ENCODE results near the gene RNF133.

Gene RNF133

DNA sequence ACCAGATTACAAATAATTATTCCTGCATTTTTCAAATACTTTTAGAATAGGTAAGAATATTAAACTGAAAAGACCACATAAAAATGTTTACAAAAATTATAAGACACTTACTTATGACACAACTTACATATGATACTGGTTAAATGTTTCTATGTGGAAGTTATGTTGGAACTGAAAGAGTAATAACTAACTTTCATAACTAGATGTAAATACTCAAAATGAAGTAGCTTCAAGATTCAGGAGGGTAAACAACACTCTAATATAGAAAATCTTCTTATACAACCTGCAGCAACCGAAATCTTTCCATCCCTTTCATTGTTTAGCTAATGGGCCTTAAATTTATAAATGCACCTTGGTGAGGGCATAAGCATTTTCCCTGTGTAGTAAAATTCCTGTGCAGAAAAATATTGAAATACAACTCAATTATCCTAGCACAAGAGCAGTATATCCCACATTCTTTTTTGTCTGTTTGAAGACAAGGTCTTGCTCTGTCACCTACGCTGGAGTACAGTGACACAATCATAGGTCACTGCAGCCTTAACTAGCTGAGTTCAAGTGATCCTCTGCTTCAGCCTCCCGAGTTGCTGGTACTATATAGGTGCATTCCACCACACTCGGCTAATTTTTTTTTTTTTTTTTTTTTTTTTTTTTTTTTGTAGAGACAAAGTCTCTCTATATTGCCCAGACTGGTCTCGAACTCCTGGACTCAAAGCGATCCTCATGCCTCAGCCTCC, 18.6 kb upstream of the RNF133 start:
- Histone ChIP-seq H3K27ac (ENCODE audit: low read depth, low read length) (no peak overlapping the region), H3K4me3 (ENCODE audit: low read depth, low read length) (no peak overlapping the region), H3K27me3 (ENCODE audit: insufficient read depth, low read length) (no peaks in the 10 kb centered on the region)

DNA sequence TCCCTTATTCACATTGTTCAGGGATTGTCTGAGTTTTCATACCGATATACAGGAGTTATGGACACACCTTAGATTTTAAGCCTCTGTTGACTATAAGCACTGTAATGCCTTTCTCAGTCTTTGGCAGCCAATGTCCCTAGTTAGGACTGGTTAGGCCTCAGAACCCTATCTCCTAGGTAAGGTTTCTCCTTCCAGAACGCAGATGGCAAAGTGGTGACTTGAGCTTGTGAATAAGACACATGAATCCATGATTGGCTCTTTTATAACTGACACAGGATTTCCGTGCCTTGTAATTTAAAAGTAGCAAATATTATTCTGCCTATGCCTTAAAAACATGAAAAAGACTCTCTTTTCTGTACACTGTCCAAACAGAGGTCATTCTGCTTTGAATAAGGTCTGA, 16.3 kb upstream of the RNF133 start:
- Histone ChIP-seq H3K27ac (ENCODE audit: low read depth, low read length) (no peak overlapping the region), H3K4me1 (ENCODE audit: control insufficient read depth, insufficient read depth, low read length, unreplicated experiment) (no peaks in the 10 kb centered on the region), H3K79me2 (ENCODE audit: control insufficient read depth, insufficient read depth, low read length, unreplicated experiment) (no peaks in the 10 kb centered on the region), H3K4me3 (ENCODE audit: low read depth, low read length) (no peak overlapping the region), H2AFZ (ENCODE audit: low read length, unreplicated experiment) (no peak overlapping the region), H3K27me3 (ENCODE audit: insufficient read depth, low read length) (no peaks in the 10 kb centered on the region), H3K36me3 (ENCODE audit: insufficient read depth, low read length) (no peaks in the 10 kb centered on the region)

More for the DNA sequence above, 18.6 kb upstream of the RNF133 start:
- H3K36me3 ChIP-seq (ENCODE audit: insufficient read depth, low read length), result no peaks in the 10 kb centered on the region
- H3K79me2 ChIP-seq (ENCODE audit: control insufficient read depth, insufficient read depth, low read length, unreplicated experiment), result peaks cover 2% of the 10 kb centered on the region
- H2AFZ ChIP-seq (ENCODE audit: low read length, unreplicated experiment), result no peak overlapping the region
- no peaks in the 10 kb centered on the region for H3K4me1 ChIP-seq (ENCODE audit: control insufficient read depth, insufficient read depth, low read length, unreplicated experiment)

DNA sequence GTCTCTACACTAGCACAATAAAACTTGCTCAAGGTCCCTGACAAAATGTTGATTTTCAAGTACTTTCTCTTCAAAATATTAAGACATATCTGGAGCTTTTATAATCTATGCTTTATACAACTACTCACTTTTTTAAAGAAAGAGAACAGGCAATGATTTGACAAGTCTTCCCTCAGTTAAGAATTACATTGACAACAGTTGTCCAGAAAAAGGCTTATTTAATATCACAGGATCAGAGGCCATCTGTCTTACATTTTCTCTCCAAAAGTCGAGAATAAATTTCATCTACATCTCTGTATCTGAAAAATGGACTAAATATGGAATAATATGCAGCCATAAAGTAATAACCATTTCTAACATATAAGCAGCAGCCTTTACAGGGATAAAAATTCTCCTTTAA, 12.0 kb upstream of the RNF133 start:
- H2AFZ ChIP-seq (ENCODE audit: low read length, unreplicated experiment), result no peak overlapping the region
- no peaks in the 10 kb centered on the region for H3K36me3 ChIP-seq (ENCODE audit: insufficient read depth, low read length)
- H3K4me1 ChIP-seq (ENCODE audit: control insufficient read depth, insufficient read depth, low read length, unreplicated experiment), result no peaks in the 10 kb centered on the region
- H3K79me2 ChIP-seq (ENCODE audit: control insufficient read depth, insufficient read depth, low read length, unreplicated experiment), result no peaks in the 10 kb centered on the region
- no peak overlapping the region for H3K27ac ChIP-seq (ENCODE audit: low read depth, low read length)
- H3K4me3 ChIP-seq (ENCODE audit: low read depth, low read length), result no peak overlapping the region
- no peaks in the 10 kb centered on the region for H3K27me3 ChIP-seq (ENCODE audit: insufficient read depth, low read length)

DNA sequence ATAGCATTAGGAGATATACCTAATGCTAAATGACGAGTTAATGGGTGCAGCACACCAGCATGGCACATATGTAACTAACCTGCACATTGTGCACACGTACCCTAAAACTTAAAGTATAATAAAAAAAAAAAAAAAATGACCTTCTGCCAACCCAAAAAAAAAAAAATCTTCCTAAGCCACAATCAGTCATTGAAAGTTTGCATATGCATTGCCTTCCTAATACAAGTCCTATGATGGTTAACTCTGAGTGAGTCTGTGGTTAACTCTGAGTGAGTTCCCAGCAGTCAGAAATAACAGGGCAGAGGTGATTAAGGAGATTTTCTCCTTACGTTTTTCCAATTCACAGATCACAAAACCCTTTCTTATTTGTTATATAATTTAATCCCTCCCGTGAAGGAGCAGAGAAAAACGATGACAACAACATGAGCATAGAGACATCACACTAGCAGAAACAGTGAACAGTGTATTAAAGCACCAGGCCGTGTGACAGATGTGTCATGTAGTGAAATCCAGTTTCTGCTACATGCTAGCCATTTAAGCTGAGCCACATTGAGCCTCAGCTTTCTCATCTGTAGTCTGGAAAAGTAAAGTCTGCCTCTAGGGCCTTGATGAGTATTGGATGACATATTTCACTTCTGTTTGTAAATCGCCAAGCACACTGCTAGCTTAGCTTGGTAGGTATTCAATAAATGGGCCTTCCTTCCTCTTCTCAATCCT, 11.2 kb upstream of the RNF133 start:
- Histone ChIP-seq H3K27me3 (ENCODE audit: insufficient read depth, low read length) (no peaks in the 10 kb centered on the region), H3K36me3 (ENCODE audit: insufficient read depth, low read length) (no peaks in the 10 kb centered on the region), H2AFZ (ENCODE audit: low read length, unreplicated experiment) (no peak overlapping the region), H3K79me2 (ENCODE audit: control insufficient read depth, insufficient read depth, low read length, unreplicated experiment) (no peaks in the 10 kb centered on the region), H3K4me1 (ENCODE audit: control insufficient read depth, insufficient read depth, low read length, unreplicated experiment) (no peaks in the 10 kb centered on the region), H3K4me3 (ENCODE audit: low read depth, low read length) (no peak overlapping the region), H3K27ac (ENCODE audit: low read depth, low read length) (no peak overlapping the region)

DNA sequence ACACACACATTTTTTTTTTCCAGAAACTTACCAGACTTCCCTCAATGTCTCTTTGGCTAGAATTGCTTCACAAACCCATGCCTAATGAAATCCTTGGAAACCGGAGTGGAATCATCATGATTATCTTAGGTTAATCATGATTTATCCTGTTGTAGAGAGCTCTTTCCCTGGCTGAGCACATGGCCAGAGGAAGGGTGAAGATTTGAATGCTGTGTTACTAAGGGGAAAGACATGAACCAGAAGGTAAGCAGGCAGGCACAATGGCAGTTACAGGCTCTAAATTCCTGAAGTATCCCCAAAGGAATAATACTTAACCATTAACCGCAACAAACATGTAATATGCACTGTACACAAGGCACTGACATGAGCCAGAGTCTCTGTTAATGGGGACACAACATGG, 7.9 kb upstream of the RNF133 start:
- no peak overlapping the region for H3K4me3 ChIP-seq (ENCODE audit: low read depth, low read length)
- H3K27ac ChIP-seq (ENCODE audit: low read depth, low read length), result no peak overlapping the region
- no peak overlapping the region for H2AFZ ChIP-seq (ENCODE audit: low read length, unreplicated experiment)
- H3K27me3 ChIP-seq (ENCODE audit: insufficient read depth, low read length), result no peaks in the 10 kb centered on the region
- H3K79me2 ChIP-seq (ENCODE audit: control insufficient read depth, insufficient read depth, low read length, unreplicated experiment), result no peaks in the 10 kb centered on the region
- no peaks in the 10 kb centered on the region for H3K36me3 ChIP-seq (ENCODE audit: insufficient read depth, low read length)
- no peaks in the 10 kb centered on the region for H3K4me1 ChIP-seq (ENCODE audit: control insufficient read depth, insufficient read depth, low read length, unreplicated experiment)

DNA sequence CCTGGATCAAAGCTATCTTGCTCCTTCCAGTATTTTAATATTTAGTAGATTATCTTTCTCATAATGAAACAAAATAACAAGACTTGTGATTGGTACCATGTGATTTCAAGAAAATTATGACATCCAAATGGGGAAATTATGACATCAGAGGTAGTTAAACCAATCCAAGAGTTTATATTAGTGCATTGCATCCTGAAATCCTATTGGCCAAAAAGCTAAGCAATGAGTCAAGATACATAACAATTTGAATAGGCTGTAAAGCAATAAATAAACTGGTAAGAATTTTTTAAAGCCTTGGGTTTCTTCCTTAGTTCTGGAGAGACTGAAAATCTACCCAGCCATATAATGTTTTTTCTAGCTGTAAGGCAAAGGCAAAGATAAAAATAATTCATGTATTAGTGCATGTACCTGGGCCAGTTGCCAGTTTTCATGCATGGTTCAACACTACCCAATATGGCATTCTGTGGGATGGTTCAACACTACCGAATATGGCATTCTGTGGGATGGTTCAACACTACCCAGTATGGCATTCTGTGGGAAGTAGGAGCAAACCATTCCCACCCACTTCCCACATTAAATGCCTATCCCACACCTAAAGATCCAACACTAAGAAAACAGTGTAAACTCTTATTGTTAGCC, 4.1 kb upstream of the RNF133 start, which contains the start of gene RNF148:
TSS of gene RNF148 (minus strand) at position 51 of the 639 bp plus-strand sequence. CDS start 172 bp downstream, outside the sequence.
- Histone ChIP-seq H3K4me1 (ENCODE audit: control insufficient read depth, insufficient read depth, low read length, unreplicated experiment) (no peaks in the 10 kb centered on the region), H3K27ac (ENCODE audit: low read depth, low read length) (no peak within 1 kb of the TSS), H2AFZ (ENCODE audit: low read length, unreplicated experiment) (no peak within 1 kb of the TSS), H3K4me3 (ENCODE audit: low read depth, low read length) (no peak within 1 kb of the TSS), H3K79me2 (ENCODE audit: control insufficient read depth, insufficient read depth, low read length, unreplicated experiment) (no peaks in the 10 kb centered on the region), H3K36me3 (ENCODE audit: insufficient read depth, low read length) (no peaks in the 10 kb centered on the region), H3K27me3 (ENCODE audit: insufficient read depth, low read length) (no peaks in the 10 kb centered on the region)

DNA sequence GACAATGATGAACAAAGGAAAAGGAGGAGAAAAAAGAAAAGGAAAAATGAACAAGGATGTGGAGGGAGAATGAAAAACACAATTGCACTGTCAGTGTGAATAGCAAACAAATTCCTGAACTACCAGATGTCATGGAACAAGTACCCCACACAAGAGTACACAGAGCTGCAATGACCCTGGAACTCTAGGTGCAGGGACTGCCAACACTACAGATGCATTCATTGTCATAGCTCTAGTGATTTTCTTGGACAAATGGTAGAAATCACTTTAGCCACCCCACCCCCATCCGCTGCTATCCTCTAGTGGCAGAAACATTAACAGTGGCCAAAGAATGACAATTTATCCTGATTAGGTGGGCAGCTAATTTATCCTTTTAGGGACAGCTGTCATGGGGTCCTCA, 3.1 kb downstream of the RNF133 start:
- Histone ChIP-seq H3K79me2 (ENCODE audit: control insufficient read depth, insufficient read depth, low read length, unreplicated experiment) (no peaks in the 10 kb centered on the region), H3K27ac (ENCODE audit: low read depth, low read length) (no peak overlapping the region), H2AFZ (ENCODE audit: low read length, unreplicated experiment) (no peak overlapping the region), H3K27me3 (ENCODE audit: insufficient read depth, low read length) (no peaks in the 10 kb centered on the region), H3K4me3 (ENCODE audit: low read depth, low read length) (no peak overlapping the region), H3K4me1 (ENCODE audit: control insufficient read depth, insufficient read depth, low read length, unreplicated experiment) (no peaks in the 10 kb centered on the region), H3K36me3 (ENCODE audit: insufficient read depth, low read length) (no peaks in the 10 kb centered on the region)

DNA sequence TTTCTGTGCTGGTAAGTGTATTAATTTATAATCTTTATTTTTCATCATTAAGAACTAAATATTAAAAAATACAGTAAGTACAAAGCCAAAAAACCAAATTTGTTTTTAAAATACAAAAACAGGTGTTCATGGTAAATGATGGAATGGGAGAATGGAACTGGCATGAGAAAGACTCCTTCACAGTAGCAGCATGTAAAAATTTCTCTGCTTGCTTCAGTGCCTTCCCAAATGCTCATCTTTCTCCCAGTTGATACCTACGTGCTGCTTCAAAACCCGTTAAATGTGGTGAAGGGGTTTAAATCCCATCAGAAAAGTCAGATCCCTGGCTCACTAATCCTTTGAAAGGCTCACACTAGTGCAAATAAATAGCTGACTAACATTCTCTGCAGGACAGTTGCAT, 4.2 kb downstream of the RNF133 start:
- Histone ChIP-seq H3K4me3 (ENCODE audit: low read depth, low read length) (no peak overlapping the region), H3K27ac (ENCODE audit: low read depth, low read length) (no peak overlapping the region), H3K27me3 (ENCODE audit: insufficient read depth, low read length) (no peaks in the 10 kb centered on the region), H3K36me3 (ENCODE audit: insufficient read depth, low read length) (no peaks in the 10 kb centered on the region), H3K79me2 (ENCODE audit: control insufficient read depth, insufficient read depth, low read length, unreplicated experiment) (no peaks in the 10 kb centered on the region), H3K4me1 (ENCODE audit: control insufficient read depth, insufficient read depth, low read length, unreplicated experiment) (no peaks in the 10 kb centered on the region), H2AFZ (ENCODE audit: low read length, unreplicated experiment) (no peak overlapping the region)

DNA sequence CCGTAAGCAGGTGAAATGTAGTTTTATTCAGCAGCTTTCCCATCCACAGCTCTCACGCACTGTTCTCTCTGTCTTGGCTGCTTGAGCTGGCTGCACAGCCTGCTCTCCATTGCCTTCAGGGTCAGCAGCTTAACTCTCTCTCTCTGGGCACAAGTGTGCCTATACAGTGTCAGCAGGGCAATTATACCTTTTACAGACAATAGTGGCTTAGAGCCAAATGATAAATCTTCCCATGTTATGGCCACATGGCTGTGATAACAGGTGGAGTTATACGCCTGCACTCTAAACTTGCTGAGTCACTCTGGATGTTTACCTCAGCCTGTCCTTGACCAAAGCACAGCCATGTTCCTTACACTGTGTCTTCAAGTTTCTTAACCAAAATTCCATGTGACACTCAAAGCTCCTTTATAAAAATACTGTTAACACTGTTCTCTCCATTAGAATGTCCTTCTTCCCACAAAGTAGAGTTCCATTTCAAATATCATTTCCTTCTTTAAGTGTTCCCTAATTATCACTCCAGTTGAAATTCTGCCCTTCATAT, 6.1 kb downstream of the RNF133 start:
- H3K27ac ChIP-seq (ENCODE audit: low read depth, low read length), result no peak overlapping the region
- H3K36me3 ChIP-seq (ENCODE audit: insufficient read depth, low read length), result no peaks in the 10 kb centered on the region
- H3K79me2 ChIP-seq (ENCODE audit: control insufficient read depth, insufficient read depth, low read length, unreplicated experiment), result no peaks in the 10 kb centered on the region
- no peak overlapping the region for H2AFZ ChIP-seq (ENCODE audit: low read length, unreplicated experiment)
- no peaks in the 10 kb centered on the region for H3K4me1 ChIP-seq (ENCODE audit: control insufficient read depth, insufficient read depth, low read length, unreplicated experiment)
- H3K27me3 ChIP-seq (ENCODE audit: insufficient read depth, low read length), result no peaks in the 10 kb centered on the region
- H3K4me3 ChIP-seq (ENCODE audit: low read depth, low read length), result no peak overlapping the region

DNA sequence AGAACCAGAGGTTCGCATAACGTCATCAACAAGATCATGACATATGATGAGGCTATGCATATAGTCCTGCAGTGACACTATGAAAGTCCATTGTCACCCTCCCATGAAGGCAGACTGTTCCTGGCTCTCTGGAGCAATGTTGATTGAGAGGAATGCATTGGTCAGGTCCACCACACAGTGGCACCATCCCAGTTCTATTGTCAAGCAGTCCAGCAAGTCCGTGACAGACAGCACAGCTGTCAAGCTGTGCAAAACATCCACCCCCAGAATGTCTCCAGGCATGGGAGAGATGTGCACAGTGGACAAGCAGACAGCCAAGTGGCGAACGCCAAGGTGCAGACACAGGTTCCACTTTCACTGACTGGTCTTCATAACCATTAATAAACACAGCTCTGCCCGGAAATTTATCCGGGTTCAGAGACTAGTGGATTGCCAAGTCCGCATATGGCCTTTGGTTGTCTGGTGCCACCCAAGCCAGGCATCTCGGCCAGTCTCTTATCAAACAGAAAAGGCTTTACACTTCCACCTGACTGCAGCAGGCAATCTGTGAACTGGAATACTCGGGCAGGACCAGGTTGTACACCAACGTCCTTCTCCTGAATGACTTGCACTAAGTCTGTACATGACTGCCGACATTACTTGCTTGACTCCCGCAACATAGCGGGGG, 7.2 kb downstream of the RNF133 start:
- Histone ChIP-seq H2AFZ (ENCODE audit: low read length, unreplicated experiment) (no peak overlapping the region), H3K79me2 (ENCODE audit: control insufficient read depth, insufficient read depth, low read length, unreplicated experiment) (no peaks in the 10 kb centered on the region), H3K27ac (ENCODE audit: low read depth, low read length) (no peak overlapping the region), H3K4me3 (ENCODE audit: low read depth, low read length) (no peak overlapping the region), H3K27me3 (ENCODE audit: insufficient read depth, low read length) (no peaks in the 10 kb centered on the region), H3K4me1 (ENCODE audit: control insufficient read depth, insufficient read depth, low read length, unreplicated experiment) (no peaks in the 10 kb centered on the region), H3K36me3 (ENCODE audit: insufficient read depth, low read length) (no peaks in the 10 kb centered on the region)

Measured in ACC112 (cell line).